NK-92 (cell line): ENCODE results near the gene SPEG.
A peak's percentile ranks its signal among the peaks of the same experiment; 100 is the strongest.

Source experiments
- DNase-seq: peaks from one replicate; lab custom pipeline; 2025; ENCODE audit not compliant: unreplicated experiment; lab: John Stamatoyannopoulos, UW

Gene SPEG

DNA sequence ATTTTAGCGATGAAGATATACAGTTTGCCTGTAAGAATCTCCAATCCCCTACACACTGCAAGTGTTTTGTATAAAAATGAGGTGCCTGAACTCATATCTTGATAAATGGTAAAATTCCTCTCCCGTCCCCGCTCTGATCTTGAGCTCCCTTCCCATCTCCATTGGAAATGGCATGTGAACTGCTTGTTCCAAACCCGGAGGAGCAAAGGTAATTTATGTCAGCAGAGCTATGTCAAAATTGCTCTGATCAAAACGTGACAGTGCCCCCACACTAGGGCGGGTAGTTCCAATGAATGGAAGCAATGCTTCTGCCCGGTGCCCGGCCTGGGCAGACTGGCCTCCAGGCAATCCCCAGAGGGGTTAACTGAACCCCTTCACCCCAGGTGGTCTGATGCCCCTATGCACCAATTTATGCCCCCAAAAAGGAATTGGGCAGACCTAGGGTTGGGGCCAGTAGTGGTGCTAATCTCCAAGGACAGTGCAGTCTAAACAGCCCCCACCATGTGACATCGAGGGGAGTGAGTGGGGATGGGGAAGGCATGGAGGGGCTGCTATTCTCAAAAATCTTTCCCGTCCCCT is 60.4 kb downstream of the SPEG start:
- DNase-seq, result no peak

- DNase-seq, result no peak
Observed at GRCh38 chr2:219495531-219496122, 61.0 kb downstream of the SPEG start.

DNA sequence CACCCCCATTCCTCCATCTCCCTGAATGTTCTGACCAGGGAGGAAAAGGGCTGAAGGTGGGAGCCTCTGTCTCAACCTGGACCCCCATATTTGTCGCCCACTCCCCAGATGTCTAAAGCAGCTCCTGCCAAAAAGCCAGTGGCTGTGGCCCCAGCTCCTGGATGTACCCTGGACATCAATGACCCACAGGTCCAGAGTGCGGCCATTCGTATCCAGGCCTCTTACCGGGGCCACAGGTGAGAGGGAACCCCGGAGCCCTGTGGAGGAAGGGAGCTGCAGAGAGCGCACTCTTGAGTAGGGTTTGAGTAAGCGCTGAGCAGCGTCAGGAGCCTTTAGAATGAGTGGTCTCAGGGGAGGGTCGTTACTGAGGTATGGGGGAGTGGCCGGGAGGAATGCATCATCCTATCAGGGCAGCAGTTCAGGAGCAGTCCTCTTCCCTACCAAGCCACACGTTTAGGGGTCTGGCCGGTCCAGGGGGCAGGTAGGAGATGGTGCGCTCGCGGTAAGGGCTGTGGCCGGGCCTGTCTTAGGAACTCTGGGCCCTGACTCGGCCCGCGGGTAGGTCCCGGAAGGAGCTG is 61.7 kb downstream of the SPEG start:
- no peak for DNase-seq

DNA sequence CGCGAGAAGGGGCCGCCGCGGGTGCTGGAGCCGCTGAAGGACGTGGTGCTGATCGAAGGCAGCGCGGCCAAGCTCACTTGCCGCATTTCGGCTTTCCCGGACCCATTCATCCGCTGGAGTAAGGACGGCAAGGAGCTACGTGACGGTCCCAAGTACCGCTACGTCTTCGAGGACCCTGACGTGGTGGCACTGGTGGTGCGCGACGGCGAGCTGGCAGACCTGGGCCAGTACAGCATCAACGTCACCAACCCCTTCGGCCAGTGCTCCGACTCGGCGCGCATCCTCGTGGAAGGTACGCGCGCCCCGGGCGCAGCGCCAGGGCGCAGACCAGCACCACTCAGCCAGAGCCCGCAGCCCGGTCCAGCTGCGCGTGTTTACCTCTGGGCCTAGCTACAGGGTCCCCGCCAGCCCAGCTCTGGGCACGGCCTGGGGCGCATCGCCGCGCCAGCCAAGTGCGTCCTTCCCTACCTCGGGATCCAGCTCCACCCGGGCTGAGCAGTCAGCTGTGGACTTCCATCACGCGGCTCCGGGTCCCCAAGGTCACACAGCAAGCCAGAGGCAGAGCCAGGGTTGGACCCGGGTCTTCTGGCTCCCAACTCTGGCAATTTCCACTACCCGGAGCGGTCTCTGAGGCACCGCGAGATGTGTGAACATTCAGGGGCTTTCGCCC is 62.3 kb downstream of the SPEG start:
- no peak for DNase-seq

DNA sequence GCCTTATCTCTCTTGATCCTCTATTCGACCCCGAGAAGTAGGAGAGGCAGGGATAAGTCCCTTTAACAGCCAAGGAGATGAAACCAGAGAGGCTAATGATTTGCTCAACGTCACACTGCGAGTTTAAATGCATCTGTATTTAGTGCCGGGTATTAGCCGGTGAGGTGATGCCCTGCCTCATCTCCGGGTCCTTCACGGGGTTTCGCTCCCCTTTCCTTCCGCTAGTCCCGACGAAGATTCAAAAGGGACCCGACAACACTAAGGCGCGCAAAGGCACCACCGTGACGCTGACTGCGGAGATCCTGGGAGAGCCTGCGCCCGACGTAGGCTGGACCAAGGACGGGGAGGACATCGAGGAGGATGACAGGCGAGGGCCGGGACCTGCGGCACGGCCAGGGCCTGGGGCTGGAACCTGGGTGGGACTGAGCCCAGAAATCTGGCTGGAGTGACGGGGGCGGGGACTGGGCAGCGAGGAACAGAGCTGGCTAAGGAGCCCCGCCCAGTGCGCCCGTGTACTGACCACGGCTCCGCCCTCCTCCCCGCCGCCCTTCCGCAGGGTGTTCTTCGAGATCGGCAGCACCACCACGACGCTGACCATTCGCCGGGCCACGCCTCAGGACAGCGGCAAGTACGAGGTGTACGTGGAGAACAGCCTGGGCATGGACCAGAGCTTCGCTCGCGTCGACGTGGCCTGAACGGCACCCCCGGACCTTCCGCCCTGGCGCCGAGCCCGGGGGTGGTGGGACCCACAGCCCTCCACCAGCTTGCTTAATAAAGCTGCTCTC is 63.0 kb downstream of the SPEG start:
- DNase-seq, result no peak

DNA sequence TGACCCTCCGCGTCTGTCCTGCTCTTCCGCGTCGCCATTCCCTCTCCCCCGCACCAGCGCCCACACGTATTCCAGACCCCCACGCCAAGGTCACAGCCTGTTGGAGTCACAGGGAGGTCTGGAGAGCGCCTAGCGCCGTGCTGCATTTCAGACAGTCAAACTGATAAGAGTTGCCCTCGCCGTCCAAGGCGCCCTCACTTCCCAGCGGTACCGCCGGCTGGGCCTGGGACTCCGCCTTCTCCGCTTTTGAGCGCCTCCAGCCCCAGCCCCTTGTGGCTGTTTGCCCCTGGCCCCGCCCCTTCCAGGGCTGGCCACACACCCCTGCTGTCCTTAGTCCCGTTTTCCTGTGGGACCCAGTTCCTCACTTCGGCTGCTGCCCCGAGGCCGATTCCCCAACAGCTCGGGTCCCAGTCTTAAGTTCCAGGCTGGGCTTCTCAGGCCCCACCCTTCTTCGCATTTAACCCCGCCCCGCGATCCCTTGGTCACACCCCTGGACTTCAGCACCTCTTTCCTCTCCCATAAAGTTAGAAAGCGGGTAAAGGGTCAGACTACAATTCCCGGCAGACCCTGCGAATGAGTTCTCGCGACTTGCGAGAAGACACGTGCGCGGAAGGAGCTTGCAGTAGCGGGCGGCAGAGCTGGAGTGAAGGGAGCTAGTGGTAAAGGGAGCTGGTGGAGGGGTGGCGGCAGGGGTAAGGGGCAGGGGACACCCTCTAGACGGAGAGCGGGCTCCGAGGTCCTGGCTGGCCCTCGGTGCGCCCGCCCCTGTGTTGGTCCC is 63.8 kb downstream of the SPEG start, which contains the start of gene GMPPA:
Gene GMPPA, plus strand, starts transcription at position 612 of the 778 bp plus-strand sequence. CDS start 1,085 bp downstream, outside the sequence.
- DNase-seq, result peak; percentile 24

- DNase-seq, result no peak
Observed at GRCh38 chr2:219499058-219499307, 64.3 kb downstream of the SPEG start.

DNA sequence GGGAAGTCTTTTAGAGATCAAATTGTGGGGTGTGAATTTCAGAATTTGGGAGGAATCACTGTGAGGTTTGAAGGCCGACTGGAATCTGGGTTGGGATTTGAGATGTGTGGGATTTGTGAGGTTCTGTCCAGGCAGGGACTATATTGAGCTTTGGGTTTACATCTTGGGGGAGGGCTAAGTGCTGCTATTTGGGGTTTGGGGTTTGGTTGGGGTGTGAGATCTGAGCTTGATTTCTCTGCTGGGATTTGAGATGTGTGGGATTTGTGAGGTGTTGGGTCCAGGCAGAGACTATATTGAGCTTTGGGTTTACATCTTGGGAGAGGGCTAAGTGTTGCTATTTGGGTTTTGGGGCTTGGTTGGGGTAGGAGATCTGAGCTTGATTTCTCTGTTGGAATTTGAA is 64.9 kb downstream of the SPEG start:
- DNase-seq, result no peak

GRCh38 chr2:219500135-219500534 is 65.5 kb downstream of the SPEG start:
- no peak for DNase-seq

DNA sequence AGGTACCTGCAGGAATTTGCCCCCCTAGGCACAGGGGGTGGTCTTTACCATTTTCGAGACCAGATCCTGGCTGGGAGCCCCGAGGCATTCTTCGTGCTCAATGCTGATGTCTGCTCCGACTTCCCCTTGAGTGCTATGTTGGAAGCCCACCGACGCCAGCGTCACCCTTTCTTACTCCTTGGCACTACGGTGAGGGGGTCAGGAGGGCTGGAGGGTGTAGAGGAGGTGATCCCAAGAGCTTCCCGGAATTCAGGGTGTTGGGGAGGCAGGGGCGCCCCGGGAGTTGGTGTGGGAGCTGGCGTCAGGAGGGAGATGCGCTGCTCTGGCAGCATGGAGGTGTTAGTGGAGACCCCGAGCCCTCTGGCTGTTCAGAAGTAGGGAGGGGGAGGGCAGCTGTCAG is 67.2 kb downstream of the SPEG start:
- DNase-seq, result no peak

DNA sequence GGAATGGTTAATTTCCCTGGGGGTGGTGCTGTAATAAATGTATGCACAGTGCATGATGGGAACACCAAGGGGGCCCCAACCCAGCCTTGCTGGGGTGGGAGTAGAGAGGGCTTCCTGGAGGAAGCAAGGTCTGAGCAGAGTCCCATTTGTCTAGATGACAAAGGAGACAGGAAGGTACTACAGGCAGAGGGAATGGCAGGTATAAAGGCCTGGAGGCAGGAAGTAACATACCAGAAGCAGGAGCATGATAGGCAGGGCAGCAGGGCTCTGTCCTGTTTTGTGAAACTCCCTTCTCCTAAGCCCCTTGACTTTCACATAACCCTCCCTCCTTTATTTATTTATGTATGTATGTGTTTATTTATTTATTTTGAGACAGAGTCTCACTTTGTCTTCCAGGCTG is 68.0 kb downstream of the SPEG start:
- DNase-seq, result no peak

- no peak for DNase-seq
Observed at GRCh38 chr2:219505585-219505984, 70.9 kb downstream of the SPEG start.

DNA sequence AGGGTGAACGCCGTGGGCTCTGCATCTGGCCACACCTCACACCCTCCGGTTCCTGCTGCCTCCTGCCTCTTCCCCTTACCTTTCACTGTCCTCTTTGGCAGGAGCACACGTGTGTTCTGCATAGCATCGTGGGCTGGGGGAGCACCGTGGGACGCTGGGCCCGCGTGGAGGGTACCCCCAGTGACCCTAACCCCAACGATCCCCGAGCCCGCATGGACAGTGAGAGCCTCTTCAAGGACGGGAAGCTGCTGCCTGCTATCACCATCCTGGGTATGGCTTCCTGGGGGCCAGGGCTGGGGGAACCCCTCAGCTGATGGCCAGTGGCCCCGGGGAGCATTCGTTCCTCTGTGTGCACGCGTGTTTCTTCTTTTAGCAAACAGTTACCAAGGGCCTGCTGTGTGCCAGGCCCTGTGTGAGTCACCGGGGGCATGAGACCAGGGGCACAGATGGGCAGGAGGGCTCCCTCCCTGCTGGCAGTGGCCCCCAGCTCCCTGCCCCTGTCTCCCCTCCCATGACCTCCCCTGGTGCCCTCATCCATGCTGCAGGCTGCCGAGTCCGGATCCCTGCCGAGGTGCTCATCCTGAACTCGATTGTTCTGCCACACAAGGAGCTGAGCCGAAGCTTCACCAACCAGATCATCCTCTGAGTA is 71.6 kb downstream of the SPEG start:
- no peak for DNase-seq

DNA sequence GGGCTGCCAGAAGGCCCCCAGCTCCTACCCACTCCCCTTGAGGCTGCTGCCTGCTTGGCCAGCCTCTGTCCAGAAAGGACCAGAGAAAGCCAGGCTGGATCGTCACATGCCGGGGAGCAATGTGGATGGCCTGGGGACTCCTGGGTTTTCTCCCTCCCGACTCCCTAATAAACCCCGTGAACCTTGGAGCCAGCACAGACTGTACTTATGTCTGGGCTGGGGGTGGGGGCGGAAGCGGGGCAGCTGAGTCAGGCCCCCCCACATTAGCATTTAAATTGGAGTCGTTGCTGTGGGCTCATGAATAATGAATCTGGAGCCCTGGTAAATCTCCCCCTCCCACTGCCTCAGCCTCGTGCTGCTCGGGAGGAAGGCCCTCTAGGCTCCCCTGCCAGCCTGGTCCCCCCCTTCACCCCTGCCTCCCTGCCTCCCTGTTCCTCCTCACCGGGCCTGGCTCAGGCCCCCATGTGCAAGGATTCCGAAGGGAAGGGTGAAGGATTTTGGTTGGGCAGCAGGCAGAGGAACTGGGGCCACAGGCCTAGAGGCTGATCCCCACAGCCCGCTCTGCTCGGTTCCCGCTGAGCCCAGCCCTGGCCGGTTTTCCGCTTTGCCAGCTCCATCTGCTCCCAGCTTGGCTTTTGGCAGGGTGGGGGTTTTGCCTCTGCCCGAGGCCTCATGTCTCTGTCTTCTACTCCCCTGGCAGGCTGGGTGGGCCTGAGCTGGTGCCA is 72.3 kb downstream of the SPEG start:
- DNase-seq, result no peak

DNA sequence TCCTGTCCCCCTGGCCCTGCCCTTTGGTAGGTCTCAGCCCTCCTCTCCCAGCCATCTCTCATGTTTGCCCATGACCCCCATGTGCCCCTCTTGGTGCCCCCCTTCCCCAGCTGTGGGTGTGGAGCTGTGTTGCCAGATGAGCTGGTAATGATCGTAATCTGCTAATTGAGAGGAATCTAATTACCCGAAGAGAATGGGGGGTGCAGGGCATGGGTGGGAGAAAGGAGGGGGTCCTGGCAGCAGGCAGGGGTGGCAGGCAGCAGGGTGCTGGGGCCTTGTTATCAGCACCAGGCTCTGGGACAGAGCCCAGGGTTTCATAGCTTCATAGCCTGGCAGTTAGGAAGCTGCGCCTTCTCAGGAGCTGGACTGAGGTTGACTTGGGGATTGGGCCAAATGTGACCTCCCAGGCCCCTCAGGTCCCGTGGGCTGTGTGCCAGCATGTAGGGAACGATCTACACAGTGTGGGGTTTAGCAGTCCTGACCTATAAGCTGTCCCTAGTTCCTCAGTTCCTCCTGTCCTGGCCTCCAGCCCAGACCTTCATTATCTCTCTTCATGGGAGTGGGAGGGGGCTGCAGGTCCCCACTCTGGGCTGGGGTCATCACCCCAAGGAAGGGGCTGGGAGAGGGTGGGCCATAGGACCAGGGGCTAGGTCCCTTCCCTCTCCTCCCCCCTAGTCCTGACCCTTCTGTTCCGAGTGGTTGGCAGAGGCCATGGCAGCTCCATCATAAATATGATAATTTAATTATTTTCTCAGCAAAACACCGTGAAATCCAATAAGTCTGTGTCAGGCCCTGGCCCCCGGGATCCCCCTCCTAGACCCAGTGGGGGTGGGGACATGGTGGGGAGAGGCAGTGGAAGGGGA is 73.2 kb downstream of the SPEG start:
- no peak for DNase-seq

DNA sequence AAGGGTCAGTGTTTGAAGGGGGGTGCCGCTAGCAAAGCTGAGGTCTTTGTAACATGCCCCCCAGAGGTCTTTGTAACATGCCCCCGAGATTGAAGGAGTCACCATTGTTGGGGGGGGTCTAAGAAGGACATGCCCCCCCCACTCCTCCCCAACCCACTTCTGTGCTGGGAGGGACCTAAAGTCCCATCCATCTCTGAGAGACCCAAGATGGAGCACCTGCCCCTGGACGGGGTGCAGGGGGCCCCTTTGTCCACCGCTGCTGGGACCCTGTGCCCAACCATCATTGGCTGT is 73.7 kb downstream of the SPEG start:
- no peak for DNase-seq

DNA sequence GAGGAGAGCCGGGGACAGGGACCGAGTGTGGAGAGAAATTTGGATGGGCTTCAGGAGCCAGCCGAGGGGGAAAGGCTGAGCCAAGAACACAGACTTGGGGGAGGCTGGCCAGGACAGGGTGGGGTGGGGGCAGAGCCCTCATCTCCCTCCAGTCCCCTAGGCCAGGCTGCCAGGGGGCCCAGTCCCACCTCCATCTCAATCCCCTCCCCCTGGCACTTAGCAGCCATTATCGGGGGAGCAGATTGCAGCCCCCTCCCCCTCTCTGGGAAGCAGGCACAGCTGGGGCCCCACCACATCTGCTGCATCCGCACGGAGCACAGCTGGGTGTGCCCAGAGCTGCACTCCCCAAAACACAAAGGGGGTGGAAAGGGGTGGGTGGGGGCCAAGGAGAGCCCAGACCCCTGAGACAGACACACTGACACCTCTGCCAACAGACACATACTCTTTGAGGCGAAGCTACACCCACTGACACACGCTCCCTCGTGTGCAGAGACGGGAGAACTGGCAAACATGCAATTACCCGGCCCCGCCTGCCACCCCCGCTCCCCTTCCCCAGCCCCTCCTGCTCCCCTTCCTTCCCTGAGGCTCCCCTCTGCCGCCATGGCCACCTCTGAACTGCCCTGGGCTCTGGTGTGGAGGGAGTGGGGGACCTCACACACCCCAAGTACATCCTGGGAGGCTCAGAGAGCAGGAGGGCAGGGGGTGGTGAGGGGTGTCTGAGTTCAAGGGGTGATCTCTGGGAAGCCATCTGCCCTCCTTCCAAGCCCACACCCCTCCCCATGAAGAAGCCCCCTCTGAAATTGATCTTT is 74.5 kb downstream of the SPEG start:
- no peak for DNase-seq

DNA sequence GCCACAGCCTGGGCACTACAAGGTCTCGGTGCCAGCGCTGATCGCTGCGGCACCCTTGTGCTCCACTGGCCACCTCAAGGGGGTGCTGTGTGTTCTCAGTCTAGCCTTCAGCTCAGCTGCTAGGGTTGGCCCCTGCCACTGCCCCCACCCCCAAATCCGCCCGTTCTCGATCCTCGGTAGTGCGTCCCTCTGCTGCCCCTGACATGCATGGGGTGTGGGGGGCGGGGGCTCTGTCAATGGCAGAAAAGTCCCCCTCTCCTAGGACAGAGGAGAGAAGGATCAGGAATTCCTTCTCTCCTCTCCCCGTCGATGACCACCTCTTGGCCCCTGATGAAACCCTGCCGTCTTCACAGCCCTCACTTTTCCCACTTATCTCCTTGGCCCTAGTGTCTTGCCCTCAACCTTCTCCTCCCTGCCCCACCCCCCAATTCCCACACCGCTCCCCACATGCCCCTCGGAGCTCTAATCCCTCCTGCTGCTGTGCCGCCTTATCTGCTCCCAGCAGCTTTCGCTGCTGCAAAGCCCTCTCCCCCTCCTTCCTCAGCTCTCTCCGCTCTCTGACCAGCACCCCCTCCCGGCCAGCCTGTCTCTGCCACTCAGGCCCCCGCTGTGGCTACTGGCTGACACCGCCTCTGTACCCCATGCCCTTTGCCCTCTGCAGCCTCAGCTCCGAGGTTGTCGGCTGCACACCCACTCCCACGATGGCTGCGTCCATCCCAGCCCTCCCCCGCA is 75.3 kb downstream of the SPEG start:
- no peak for DNase-seq
